Natural killer cell (primary cell): ENCODE data around the gene OR52I2. TPM values are rescaled to one million over a fixed set of nuclear protein-coding genes. Genes with fewer than 3 reads are reported as not detected.

Experiments used
- ATAC-seq, 3 donors: fragments of 150-1000 bp in 2 of 3; fragments of 200-7000 bp in 1 of 3; cut with Tn5 transposase; 1 replicate in 1 of 3; 2 replicates in 2 of 3; pipeline ENCODE4 v1.10.0; 2021; ENCODE audit warnings: mild to moderate bottlenecking in 2 of 3, moderate library complexity in 2 of 3
- DNase-seq, 2 donors: peaks; one replicate each; pipeline versions ENCODE4 v3.0.0 to v3.0.0-alpha.2; 2013 to 2021; ENCODE audit warnings: mixed read lengths in 1 of 2
- H3K27ac ChIP-seq: one replicate; pipeline ENCODE4 v1.5.1; 2013; ENCODE audit warnings: mild to moderate bottlenecking, low read length
- H3K27me3 ChIP-seq: one replicate; pipeline ENCODE4 v1.6.1; 2013; ENCODE audit warnings: low read length; ENCODE audit not compliant: control insufficient read depth, insufficient read depth
- H3K36me3 ChIP-seq: one replicate; pipeline ENCODE4 v1.6.1; 2013; ENCODE audit warnings: low read length; ENCODE audit not compliant: control insufficient read depth, insufficient read depth
- H3K4me1 ChIP-seq: one replicate; pipeline ENCODE4 v1.6.1; 2013; ENCODE audit warnings: low read length; ENCODE audit not compliant: control insufficient read depth, insufficient read depth
- H3K4me3 ChIP-seq: one replicate; pipeline ENCODE4 v1.5.1; 2013; ENCODE audit warnings: low read length
- H3K9me3 ChIP-seq: one replicate; pipeline ENCODE4 v1.6.1; 2013; ENCODE audit warnings: low read length; ENCODE audit not compliant: control insufficient read depth, insufficient read depth
- H3K27ac Mint-ChIP-seq, 2 donors: one replicate each; pipeline ENCODE4 v1.8.0; 2022; ENCODE audit warnings: mild to moderate bottlenecking in 2 of 2, mixed read lengths in 2 of 2, moderate library complexity in 1 of 2
- H3K27me3 Mint-ChIP-seq, 2 donors: one replicate each; pipeline ENCODE4 v1.8.0; 2022; ENCODE audit warnings: low read depth in 2 of 2, mixed read lengths in 2 of 2
- H3K36me3 Mint-ChIP-seq: one replicate; pipeline ENCODE4 v1.8.0; 2022; ENCODE audit warnings: mixed read lengths
- H3K4me1 Mint-ChIP-seq, 2 donors: one replicate each; pipeline ENCODE4 v1.8.0; 2022; ENCODE audit warnings: mixed read lengths in 2 of 2
- H3K4me3 Mint-ChIP-seq: one replicate; pipeline ENCODE4 v1.8.0; 2022; ENCODE audit warnings: mild to moderate bottlenecking, moderate library complexity, mixed read lengths
- H3K9me3 Mint-ChIP-seq, 2 donors: one replicate each; pipeline ENCODE4 v1.8.0; 2022; ENCODE audit warnings: mixed read lengths in 2 of 2
- CTCF ChIP-seq: fragments of 200-600 bp; IDR thresholded peaks from one replicate; pipeline ENCODE4 v1.8.0; 2022; ENCODE audit warnings: antibody characterized with exemption
- WGBS: methylation state at CpG from one replicate; pipeline ENCODE4 v1.1.7; 2013; ENCODE audit warnings: missing lambda C conversion rate; ENCODE audit not compliant: insufficient coverage; 5-methylcytosine and 5-hydroxymethylcytosine counted together
- intact Hi-C: fragments of 100-400 bp; cut with micrococcal nuclease; formaldehyde crosslinking; loops from one replicate; pipeline ENCODE4 v1.14.2; 2022
- total RNA-seq, 4 donors: library from RNA; stranded (reverse); fragments of 120-200 nt in 1 of 4; gene quantifications; one replicate each; pipeline versions ENCODE4 v1.2.3 to v1.2.4, GENCODE V29; 2013 to 2022

OR52I2 gene
- total RNA-seq, 3 donors from 2014 or later (not counting 1 experiment from before 2014, with no cell fraction given), result not detected

- Mint-ChIP-seq H3K36me3 (no peaks in the 10 kb centered on the region), H3K27ac (peak overlapping the region; percentile 88 to 90), H3K4me1 (peaks cover 43 to 44% of the 10 kb centered on the region in 2 donors), H3K4me3 (peak overlapping the region; percentile 47), H3K9me3 (peaks cover 0 to 2% of the 10 kb centered on the region in 2 donors), H3K27me3 (peaks cover 8 to 16% of the 10 kb centered on the region in 2 donors)
- Histone ChIP-seq H3K36me3 (no peaks in the 10 kb centered on the region), H3K9me3 (no peaks in the 10 kb centered on the region), H3K27ac (peak overlapping the region; percentile 59), H3K4me1 (peaks cover 15% of the 10 kb centered on the region), H3K27me3 (no peaks in the 10 kb centered on the region), H3K4me3 (no peak overlapping the region)
- no peak for TF ChIP-seq CTCF
- ATAC-seq (no peak), DNase-seq (peak in 1 of 2 donors; percentile 46)
- 14% methylated on average over 3 of the region's 3 CpGs for WGBS
- intact Hi-C loops, result no loop called here
These were observed 28.9 kb downstream of the OR52I2 start for GRCh38 chr11:4610258-4610935.

- Mint-ChIP-seq H3K27me3 (peaks cover 11 to 17% of the 10 kb centered on the region in 2 donors), H3K4me3 (no peak overlapping the region), H3K4me1 (peaks cover 28 to 31% of the 10 kb centered on the region in 2 donors), H3K27ac (no peak overlapping the region), H3K36me3 (no peaks in the 10 kb centered on the region), H3K9me3 (peaks cover 0 to 2% of the 10 kb centered on the region in 2 donors)
- Histone ChIP-seq H3K27me3 (no peaks in the 10 kb centered on the region), H3K36me3 (no peaks in the 10 kb centered on the region), H3K4me3 (no peak overlapping the region), H3K4me1 (peaks cover 11% of the 10 kb centered on the region), H3K9me3 (no peaks in the 10 kb centered on the region), H3K27ac (no peak overlapping the region)
- DNase-seq (no peak), ATAC-seq (no peak)
- no peak for TF ChIP-seq CTCF
- WGBS, result 88% methylated on average over 2 of the region's 2 CpGs
- intact Hi-C loops, result no loop called here
These were observed 30.4 kb downstream of the OR52I2 start for GRCh38 chr11:4611986-4612385.

- no peak for TF ChIP-seq CTCF
- H3K9me3 Mint-ChIP-seq, result no peaks in the 10 kb centered on the region
- H3K4me1 Mint-ChIP-seq, result no peaks in the 10 kb centered on the region
- Histone ChIP-seq H3K4me1 (no peaks in the 10 kb centered on the region), H3K36me3 (no peaks in the 10 kb centered on the region), H3K27ac (no peak overlapping the region), H3K9me3 (no peaks in the 10 kb centered on the region), H3K27me3 (peaks cover 4% of the 10 kb centered on the region), H3K4me3 (no peak overlapping the region)
- H3K36me3 Mint-ChIP-seq, result no peaks in the 10 kb centered on the region
- DNase-seq (no peak), ATAC-seq (no peak)
- H3K4me3 Mint-ChIP-seq, result no peak overlapping the region
- peaks cover 17 to 18% of the 10 kb centered on the region in 2 donors for H3K27me3 Mint-ChIP-seq
- H3K27ac Mint-ChIP-seq, result no peak overlapping the region
- intact Hi-C loops, result no loop called here
These were observed 34.4 kb downstream of the OR52I2 start for GRCh38 chr11:4615856-4616444.
